CD4-positive, CD25-positive, alpha-beta regulatory T cell (primary cell): ENCODE data around the gene EDEM3. TPM values are rescaled to one million over a fixed set of nuclear protein-coding genes. Genes with fewer than 3 reads are reported as not detected.

Experiments
- ATAC-seq, 2 donors: fragments of 150-1000 bp; cut with Tn5 transposase; one replicate each; pipeline ENCODE4 v1.10.0; 2021; ENCODE audit warnings: low read depth in 2 of 2, moderate number of reproducible peaks in 2 of 2, moderate library complexity in 1 of 2
- DNase-seq, 3 donors: peaks; one replicate each; pipeline versions ENCODE4 v3.0.0 to v3.0.0-alpha.2; 2012 to 2022; ENCODE audit warnings: mixed read lengths in 1 of 3
- H3K27ac ChIP-seq: one replicate; pipeline ENCODE4 v1.7.0; 2013; ENCODE audit warnings: mild to moderate bottlenecking, low read length; ENCODE audit not compliant: insufficient read depth, poor library complexity, severe bottlenecking
- H3K27me3 ChIP-seq: one replicate; pipeline ENCODE4 v1.7.0; 2013; ENCODE audit warnings: low read length; ENCODE audit not compliant: control insufficient read depth, insufficient read depth
- H3K36me3 ChIP-seq: one replicate; pipeline ENCODE4 v1.7.0; 2013; ENCODE audit warnings: mild to moderate bottlenecking, low read length, moderate library complexity; ENCODE audit not compliant: control insufficient read depth, insufficient read depth
- H3K4me1 ChIP-seq: 2 replicates; pipeline ENCODE4 v1.7.0; 2013; ENCODE audit warnings: mild to moderate bottlenecking, low read length; ENCODE audit not compliant: insufficient read depth, control insufficient read depth, poor library complexity, severe bottlenecking
- H3K4me3 ChIP-seq: one replicate; pipeline ENCODE4 v1.7.0; 2013; ENCODE audit warnings: low read depth, mild to moderate bottlenecking, low read length, moderate library complexity
- H3K9me3 ChIP-seq, 2 experiments: 1 replicate in 1 of 2; 2 replicates in 1 of 2; pipeline ENCODE4 v1.7.0; 2013; ENCODE audit warnings: low read length in 2 of 2, mild to moderate bottlenecking in 1 of 2, moderate library complexity in 1 of 2; ENCODE audit not compliant: control insufficient read depth in 2 of 2
- H3K27ac Mint-ChIP-seq, 3 donors: one replicate each; pipeline ENCODE4 v1.8.0; 2020 to 2022; ENCODE audit warnings: mild to moderate bottlenecking in 3 of 3, mixed read lengths in 3 of 3, moderate library complexity in 2 of 3
- H3K27me3 Mint-ChIP-seq: one replicate; pipeline ENCODE4 v1.8.0; 2022; ENCODE audit warnings: mild to moderate bottlenecking, mixed read lengths
- H3K36me3 Mint-ChIP-seq: one replicate; pipeline ENCODE4 v1.8.0; 2020; ENCODE audit warnings: mixed read lengths
- H3K4me1 Mint-ChIP-seq, 4 donors: one replicate each; pipeline ENCODE4 v1.8.0; 2020 to 2022; ENCODE audit warnings: mixed read lengths in 4 of 4, mild to moderate bottlenecking in 1 of 4
- H3K4me3 Mint-ChIP-seq, 4 donors: one replicate each; pipeline ENCODE4 v1.8.0; 2020 to 2022; ENCODE audit warnings: mild to moderate bottlenecking in 4 of 4, mixed read lengths in 4 of 4, moderate library complexity in 3 of 4
- H3K9me3 Mint-ChIP-seq, 7 donors: one replicate each; pipeline ENCODE4 v1.8.0; 2020 to 2022; ENCODE audit warnings: mixed read lengths in 7 of 7, mild to moderate bottlenecking in 3 of 7, moderate library complexity in 2 of 7
- polyA plus RNA-seq, 4 donors: library from polyadenylated mRNA; unstranded; fragments of 300-500 nt; fragmentation: Illumina TruSeq; gene quantifications; one replicate each; pipeline ENCODE4 v1.2.3, GENCODE V29; 2021
- total RNA-seq: library from RNA; stranded (reverse); gene quantifications from one replicate; pipeline ENCODE4 v1.2.3, GENCODE V29; 2022

EDEM3 gene
- total and polyA plus RNA-seq, 5 donors from 2014 or later = 11.0 to 38.5 (median 16.7) TPM

- no peaks in the 10 kb centered on the region for H3K36me3 ChIP-seq
- H3K27me3 ChIP-seq = peaks cover 11% of the 10 kb centered on the region
- Mint-ChIP-seq H3K4me1 (peaks cover 0 to 6% (median 2%) of the 10 kb centered on the region in 4 donors), H3K4me3 (no peak overlapping the region), H3K36me3 (no peaks in the 10 kb centered on the region), H3K27ac (no peak overlapping the region), H3K27me3 (peaks cover 69% of the 10 kb centered on the region), H3K9me3 (peaks cover 0 to 2% (median 0%) of the 10 kb centered on the region in 7 donors)
- DNase-seq (no peak), ATAC-seq (no peak)
- H3K27ac ChIP-seq = no peak overlapping the region
- H3K4me1 ChIP-seq = peaks cover 4% of the 10 kb centered on the region
- H3K9me3 ChIP-seq = no peaks in the 10 kb centered on the region
- H3K4me3 ChIP-seq = no peak overlapping the region
Observed at GRCh38 chr1:184664661-184665060, 90.0 kb downstream of the EDEM3 start.

GRCh38 chr1:184664042-184664660 is 90.5 kb downstream of the EDEM3 start:
- Mint-ChIP-seq H3K4me3 (peak overlapping the region in 1 of 4 donors; percentile 11), H3K27ac (no peak overlapping the region), H3K36me3 (no peaks in the 10 kb centered on the region), H3K9me3 (peaks cover 0 to 2% (median 0%) of the 10 kb centered on the region in 7 donors), H3K27me3 (peaks cover 69% of the 10 kb centered on the region), H3K4me1 (peaks cover 0 to 6% (median 2%) of the 10 kb centered on the region in 4 donors)
- H3K36me3 ChIP-seq = no peaks in the 10 kb centered on the region
- DNase-seq (peak in 2 of 3 donors; percentile 6 to 44), ATAC-seq (peak in 1 of 2 donors; percentile 40)
- peaks cover 4% of the 10 kb centered on the region for H3K4me1 ChIP-seq
- peaks cover 11% of the 10 kb centered on the region for H3K27me3 ChIP-seq
- H3K4me3 ChIP-seq = no peak overlapping the region
- no peaks in the 10 kb centered on the region for H3K9me3 ChIP-seq
- no peak overlapping the region for H3K27ac ChIP-seq

GRCh38 chr1:184661801-184662200 is 92.9 kb downstream of the EDEM3 start:
- Histone ChIP-seq H3K36me3 (no peaks in the 10 kb centered on the region), H3K4me3 (no peak overlapping the region), H3K27ac (no peak overlapping the region), H3K4me1 (peaks cover 4% of the 10 kb centered on the region), H3K27me3 (peaks cover 11% of the 10 kb centered on the region), H3K9me3 (no peaks in the 10 kb centered on the region)
- Mint-ChIP-seq H3K36me3 (no peaks in the 10 kb centered on the region), H3K4me3 (no peak overlapping the region), H3K27ac (no peak overlapping the region), H3K27me3 (peaks cover 55% of the 10 kb centered on the region), H3K4me1 (peaks cover 0 to 6% (median 2%) of the 10 kb centered on the region in 4 donors), H3K9me3 (peaks cover 0 to 2% (median 0%) of the 10 kb centered on the region in 7 donors)
- DNase-seq = no peak
- ATAC-seq = no peak

- no peak for DNase-seq
- H3K4me3 ChIP-seq = no peak overlapping the region
- H3K4me3 Mint-ChIP-seq = no peak overlapping the region
Observed at GRCh38 chr1:184660462-184661191, 94.0 kb downstream of the EDEM3 start.

GRCh38 chr1:184658055-184658454 is 96.6 kb downstream of the EDEM3 start:
- H3K27me3 ChIP-seq = peaks cover 5% of the 10 kb centered on the region
- Mint-ChIP-seq H3K36me3 (no peaks in the 10 kb centered on the region), H3K27ac (no peak overlapping the region), H3K27me3 (peaks cover 31% of the 10 kb centered on the region), H3K4me3 (no peak overlapping the region), H3K9me3 (peaks cover 0 to 2% (median 0%) of the 10 kb centered on the region in 7 donors), H3K4me1 (no peaks in the 10 kb centered on the region)
- no peak overlapping the region for H3K4me3 ChIP-seq
- ATAC-seq = no peak
- H3K4me1 ChIP-seq = no peaks in the 10 kb centered on the region
- H3K9me3 ChIP-seq = no peaks in the 10 kb centered on the region
- H3K27ac ChIP-seq = no peak overlapping the region
- no peak for DNase-seq
- no peaks in the 10 kb centered on the region for H3K36me3 ChIP-seq

More at GRCh38 chr1:184660462-184661191, 94.0 kb downstream of the EDEM3 start:
- H3K36me3 ChIP-seq = no peaks in the 10 kb centered on the region
- H3K27me3 Mint-ChIP-seq = peaks cover 45% of the 10 kb centered on the region
- H3K9me3 Mint-ChIP-seq = peaks cover 0 to 2% (median 0%) of the 10 kb centered on the region in 7 donors
- peaks cover 0 to 6% (median 2%) of the 10 kb centered on the region in 4 donors for H3K4me1 Mint-ChIP-seq
- H3K4me1 ChIP-seq = peaks cover 4% of the 10 kb centered on the region
- ATAC-seq = no peak
- no peaks in the 10 kb centered on the region for H3K9me3 ChIP-seq
- H3K27ac ChIP-seq = no peak overlapping the region
- no peak overlapping the region for H3K27ac Mint-ChIP-seq
- peaks cover 8% of the 10 kb centered on the region for H3K27me3 ChIP-seq
- H3K36me3 Mint-ChIP-seq = no peaks in the 10 kb centered on the region

GRCh38 chr1:184656221-184656620 is 98.4 kb downstream of the EDEM3 start:
- Histone ChIP-seq H3K4me3 (no peak overlapping the region), H3K27me3 (peaks cover 8% of the 10 kb centered on the region), H3K27ac (no peak overlapping the region), H3K4me1 (no peaks in the 10 kb centered on the region), H3K36me3 (no peaks in the 10 kb centered on the region), H3K9me3 (no peaks in the 10 kb centered on the region)
- H3K4me1 Mint-ChIP-seq = no peaks in the 10 kb centered on the region
- H3K4me3 Mint-ChIP-seq = no peak overlapping the region
- DNase-seq = no peak
- no peak for ATAC-seq
- peaks cover 3% of the 10 kb centered on the region for H3K36me3 Mint-ChIP-seq
- no peak overlapping the region for H3K27ac Mint-ChIP-seq
- peaks cover 0 to 10% (median 0%) of the 10 kb centered on the region in 7 donors for H3K9me3 Mint-ChIP-seq
- peaks cover 29% of the 10 kb centered on the region for H3K27me3 Mint-ChIP-seq

- Histone ChIP-seq H3K36me3 (no peaks in the 10 kb centered on the region), H3K9me3 (no peaks in the 10 kb centered on the region), H3K27me3 (peaks cover 7% of the 10 kb centered on the region), H3K27ac (no peak overlapping the region), H3K4me3 (no peak overlapping the region), H3K4me1 (no peaks in the 10 kb centered on the region)
- H3K4me1 Mint-ChIP-seq = peaks cover 0 to 2% (median 0%) of the 10 kb centered on the region in 4 donors
- H3K9me3 Mint-ChIP-seq = peaks cover 0 to 11% (median 0%) of the 10 kb centered on the region in 7 donors
- DNase-seq (no peak), ATAC-seq (no peak)
- H3K27me3 Mint-ChIP-seq = peaks cover 22% of the 10 kb centered on the region
- no peak overlapping the region for H3K27ac Mint-ChIP-seq
- H3K36me3 Mint-ChIP-seq = peaks cover 3% of the 10 kb centered on the region
- H3K4me3 Mint-ChIP-seq = no peak overlapping the region
Observed at GRCh38 chr1:184655185-184655584, 99.5 kb downstream of the EDEM3 start.
